GM12873 (cell line): Measurements from ENCODE around the gene PLD1.

Experiments used
- TF ChIP-seq, protein P1 (sequence below): IDR thresholded peaks from 2 replicates; pipeline ENCODE4 v1.5.1; 2012; ENCODE audit warnings: low read depth, mild to moderate bottlenecking, moderate library complexity, low read length, control low read depth; ENCODE audit not compliant: insufficient read depth; ENCODE audit errors: missing control alignments

The PLD1 gene

GRCh38 chr3:171752329-171752728, 58.0 kb downstream of the PLD1 start:
- TF ChIP-seq, protein P1, sequence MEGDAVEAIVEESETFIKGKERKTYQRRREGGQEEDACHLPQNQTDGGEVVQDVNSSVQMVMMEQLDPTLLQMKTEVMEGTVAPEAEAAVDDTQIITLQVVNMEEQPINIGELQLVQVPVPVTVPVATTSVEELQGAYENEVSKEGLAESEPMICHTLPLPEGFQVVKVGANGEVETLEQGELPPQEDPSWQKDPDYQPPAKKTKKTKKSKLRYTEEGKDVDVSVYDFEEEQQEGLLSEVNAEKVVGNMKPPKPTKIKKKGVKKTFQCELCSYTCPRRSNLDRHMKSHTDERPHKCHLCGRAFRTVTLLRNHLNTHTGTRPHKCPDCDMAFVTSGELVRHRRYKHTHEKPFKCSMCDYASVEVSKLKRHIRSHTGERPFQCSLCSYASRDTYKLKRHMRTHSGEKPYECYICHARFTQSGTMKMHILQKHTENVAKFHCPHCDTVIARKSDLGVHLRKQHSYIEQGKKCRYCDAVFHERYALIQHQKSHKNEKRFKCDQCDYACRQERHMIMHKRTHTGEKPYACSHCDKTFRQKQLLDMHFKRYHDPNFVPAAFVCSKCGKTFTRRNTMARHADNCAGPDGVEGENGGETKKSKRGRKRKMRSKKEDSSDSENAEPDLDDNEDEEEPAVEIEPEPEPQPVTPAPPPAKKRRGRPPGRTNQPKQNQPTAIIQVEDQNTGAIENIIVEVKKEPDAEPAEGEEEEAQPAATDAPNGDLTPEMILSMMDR, result no peak

- TF ChIP-seq, protein P1, result no peak
These were observed 61.2 kb downstream of the PLD1 start for GRCh38 chr3:171749124-171749523.

DNA sequence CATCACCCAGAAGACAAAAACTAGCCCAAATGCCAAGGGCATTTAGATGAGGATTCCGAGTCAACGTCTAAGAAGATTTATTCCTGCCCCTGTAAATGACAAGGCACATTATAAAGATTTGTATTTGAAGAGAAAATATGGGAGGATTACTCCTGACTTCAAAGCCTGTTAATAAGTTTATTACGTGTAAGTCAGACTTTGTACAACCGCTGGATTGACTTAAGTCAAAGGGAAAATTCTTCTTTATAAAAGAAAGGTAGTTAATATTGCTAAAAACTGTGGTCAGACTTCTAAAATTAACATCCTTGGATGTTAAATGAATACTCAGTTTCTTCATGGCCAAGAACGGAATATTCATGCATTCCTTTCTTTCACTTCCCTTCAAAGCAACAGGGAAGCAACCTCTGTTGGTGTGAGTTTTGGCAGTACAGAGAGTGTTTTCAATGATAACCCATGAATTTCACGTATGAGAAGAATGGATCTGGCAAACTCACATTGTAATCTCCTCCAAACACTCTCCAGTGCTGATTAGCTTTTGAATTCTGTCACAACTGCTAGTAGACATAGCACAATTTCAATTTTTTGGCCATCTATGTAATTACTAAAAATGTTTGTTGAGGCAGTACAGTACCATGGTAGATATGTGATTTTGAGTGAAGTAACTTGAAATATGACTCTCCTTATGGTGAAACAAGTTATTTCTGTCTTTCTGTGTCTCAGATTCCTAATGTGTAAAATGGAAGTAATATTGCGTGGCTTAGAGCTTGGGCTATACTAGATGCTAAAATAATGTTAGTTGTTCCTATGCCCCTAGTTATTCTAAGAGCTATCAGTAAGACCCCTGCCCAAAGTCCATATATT, 62.0 kb downstream of the PLD1 start:
- TF ChIP-seq, protein P1, result no peak

DNA sequence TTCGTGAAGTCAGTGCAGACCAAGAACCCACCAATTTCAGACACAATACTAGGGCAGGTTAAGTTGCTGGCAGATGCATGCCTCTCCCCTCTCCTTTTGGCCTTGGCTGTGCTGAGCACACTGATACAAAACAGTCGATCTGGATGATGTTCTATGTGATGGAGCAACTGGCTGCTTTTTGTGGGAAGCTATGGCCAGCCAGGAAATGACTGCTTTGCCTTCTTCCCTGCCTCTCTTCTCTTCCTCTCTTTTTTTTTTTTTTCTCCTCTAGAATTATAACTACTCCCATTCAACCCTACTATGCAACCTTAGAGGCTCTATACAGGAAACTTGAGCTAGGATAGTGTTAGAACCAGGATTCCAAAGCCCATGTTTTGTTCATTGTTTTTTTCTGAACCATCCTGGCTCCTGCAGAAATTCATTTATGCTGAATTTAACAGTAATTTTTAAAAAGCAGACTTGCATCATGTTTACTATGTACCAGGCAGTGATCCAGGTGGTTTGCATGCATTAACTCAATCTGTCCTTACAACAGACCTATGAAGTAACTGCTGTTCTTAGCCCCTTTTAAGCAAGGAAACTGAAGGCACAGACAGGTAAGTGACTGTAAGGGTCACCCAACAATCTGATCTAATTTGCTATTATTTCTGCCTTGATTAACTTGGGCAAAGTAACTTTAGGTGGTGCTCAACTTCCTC, 62.9 kb downstream of the PLD1 start:
- TF ChIP-seq, protein P1, result no peak

GRCh38 chr3:171745577-171746319, 64.5 kb downstream of the PLD1 start:
- TF ChIP-seq, protein P1, result no peak

DNA sequence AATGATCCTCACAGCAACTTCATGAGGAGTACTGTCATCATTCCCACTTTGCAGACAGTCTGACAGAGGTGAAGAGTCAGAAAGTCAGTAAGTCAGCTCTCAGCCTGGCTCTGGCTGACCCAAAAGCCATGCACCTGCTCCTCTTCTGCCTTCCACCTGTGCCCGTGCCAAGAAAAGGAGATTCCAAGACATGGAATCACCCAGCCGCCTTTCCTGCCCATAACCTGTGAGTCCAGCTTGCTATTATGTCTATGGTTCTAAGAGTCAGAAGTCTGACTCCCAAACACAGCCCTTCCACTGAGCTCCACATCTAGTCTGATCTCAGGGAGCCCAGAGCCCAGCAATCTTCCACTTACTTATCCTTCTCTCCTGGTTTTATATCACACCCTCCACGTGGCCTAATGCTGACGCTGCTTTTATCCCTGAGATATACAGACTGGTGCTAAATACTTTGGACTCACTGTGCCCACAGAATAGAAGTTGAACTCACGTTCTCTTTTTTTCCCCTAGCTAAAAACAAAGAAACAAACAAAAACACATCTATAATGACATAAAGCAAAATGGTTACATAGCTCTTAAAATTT, 66.0 kb downstream of the PLD1 start:
- TF ChIP-seq, protein P1, result no peak
